Measurements from ENCODE around the gene TRAPPC3. TPM values are rescaled to one million over a fixed set of nuclear protein-coding genes. Genes with fewer than 3 reads are reported as not detected.

The TRAPPC3 gene
- total and polyA plus RNA-seq, 2 experiments from 2014 or later = 99.6 to 125 TPM

GRCh38 chr1:36125129-36125991 lies 23.9 kb downstream of the TRAPPC3 start, which contains the start of gene COL8A2:
Gene COL8A2, minus strand, starts transcription at chr1:36125222. Its CDS starts 24,980 bp downstream, at chr1:36100242.
- H3K36me3 ChIP-seq = no peaks in the 10 kb centered on the region
- no peaks in the 10 kb centered on the region for H3K9me3 ChIP-seq (ENCODE audit: low read depth)
- DNase-seq (ENCODE audit: low read depth in 1 of 2, low spot score in 1 of 2) = peak; percentile 15 to 35
- no peak for TF ChIP-seq CTCF (IDR thresholded peaks at IDR 0.05; ENCODE audit: low read depth, low read length)
- no peaks in the 10 kb centered on the region for H3K4me1 ChIP-seq (ENCODE audit: low read depth)
- no peak within 1 kb of the TSS for H3K27ac ChIP-seq
- peaks cover 49% of the 10 kb centered on the region for H3K27me3 ChIP-seq
- peak within 1 kb of the TSS; percentile 10 for H3K4me3 ChIP-seq

- Histone ChIP-seq H3K9me3 (ENCODE audit: low read depth) (no peaks in the 10 kb centered on the region), H3K4me3 (no peak overlapping the region), H3K36me3 (no peaks in the 10 kb centered on the region), H3K4me1 (ENCODE audit: low read depth) (no peaks in the 10 kb centered on the region), H3K27me3 (peaks cover 49% of the 10 kb centered on the region), H3K27ac (no peak overlapping the region)
- TF ChIP-seq CTCF (IDR thresholded peaks at IDR 0.05; ENCODE audit: low read depth, low read length) = no peak
- DNase-seq (ENCODE audit: low read depth in 1 of 2, low spot score in 1 of 2) = no peak
Observed at GRCh38 chr1:36124404-36125128, 24.7 kb downstream of the TRAPPC3 start.

GRCh38 chr1:36123356-36123755 lies 25.9 kb downstream of the TRAPPC3 start:
- H3K4me1 ChIP-seq (ENCODE audit: low read depth) = no peaks in the 10 kb centered on the region
- no peak overlapping the region for H3K4me3 ChIP-seq
- TF ChIP-seq CTCF (IDR thresholded peaks at IDR 0.05; ENCODE audit: low read depth, low read length) = no peak
- DNase-seq (ENCODE audit: low read depth in 1 of 2, low spot score in 1 of 2) = no peak
- H3K27ac ChIP-seq = no peak overlapping the region
- H3K9me3 ChIP-seq (ENCODE audit: low read depth) = no peaks in the 10 kb centered on the region
- no peaks in the 10 kb centered on the region for H3K36me3 ChIP-seq
- H3K27me3 ChIP-seq = peaks cover 49% of the 10 kb centered on the region

GRCh38 chr1:36122062-36123030 lies 26.9 kb downstream of the TRAPPC3 start:
- no peak for TF ChIP-seq CTCF (IDR thresholded peaks at IDR 0.05; ENCODE audit: low read depth, low read length)
- H3K4me1 ChIP-seq (ENCODE audit: low read depth) = no peaks in the 10 kb centered on the region
- H3K27ac ChIP-seq = no peak overlapping the region

GRCh38 chr1:36119456-36119855 lies 29.8 kb downstream of the TRAPPC3 start:
- peak in 1 of 2 donors; percentile 36 for DNase-seq (ENCODE audit: low read depth in 1 of 2, low spot score in 1 of 2)
- TF ChIP-seq CTCF (IDR thresholded peaks at IDR 0.05; ENCODE audit: low read depth, low read length) = no peak
- no peak overlapping the region for H3K27ac ChIP-seq
- no peaks in the 10 kb centered on the region for H3K4me1 ChIP-seq (ENCODE audit: low read depth)
- no peaks in the 10 kb centered on the region for H3K9me3 ChIP-seq (ENCODE audit: low read depth)
- H3K27me3 ChIP-seq = peaks cover 29% of the 10 kb centered on the region
- no peaks in the 10 kb centered on the region for H3K36me3 ChIP-seq
- H3K4me3 ChIP-seq = no peak overlapping the region

More at GRCh38 chr1:36122062-36123030, 26.9 kb downstream of the TRAPPC3 start:
- Histone ChIP-seq H3K36me3 (no peaks in the 10 kb centered on the region), H3K27me3 (peaks cover 49% of the 10 kb centered on the region), H3K4me3 (no peak overlapping the region), H3K9me3 (ENCODE audit: low read depth) (no peaks in the 10 kb centered on the region)
- no peak for DNase-seq (ENCODE audit: low read depth in 1 of 2, low spot score in 1 of 2)
